HUES64 (cell line): ENCODE results near the gene BIRC7.

Source experiments
- H3K27ac ChIP-seq: 2 replicates; pipeline ENCODE4 v1.7.0; 2013; ENCODE audit warnings: low read depth, low read length, inconsistent platforms
- H3K27me3 ChIP-seq: 2 replicates; pipeline ENCODE4 v1.6.1; 2013; ENCODE audit warnings: mild to moderate bottlenecking, low read length; ENCODE audit not compliant: insufficient read depth
- H3K36me3 ChIP-seq: 2 replicates; pipeline ENCODE4 v1.6.1; 2013; ENCODE audit warnings: mild to moderate bottlenecking, low read length; ENCODE audit not compliant: insufficient read depth
- H3K4me1 ChIP-seq: 2 replicates; pipeline ENCODE4 v1.6.1; 2013; ENCODE audit warnings: mild to moderate bottlenecking, low read length, moderate library complexity; ENCODE audit not compliant: insufficient read depth
- H3K4me3 ChIP-seq: 2 replicates; pipeline ENCODE4 v1.5.1; 2013; ENCODE audit warnings: mild to moderate bottlenecking, low read length, moderate library complexity
- H3K9ac ChIP-seq: 2 replicates; pipeline ENCODE4 v1.6.1; 2013; ENCODE audit warnings: mild to moderate bottlenecking, low read depth, low read length
- H3K9me3 ChIP-seq: 2 replicates; pipeline ENCODE4 v1.6.1; 2013; ENCODE audit warnings: low read depth, low read length; ENCODE audit not compliant: insufficient read depth
- WGBS: fragments of 150-250, 120-280 bp; methylation state at CpG from one replicate; pipeline ENCODE4 v1.1.7; 2013; ENCODE audit warnings: missing lambda C conversion rate; 5-methylcytosine and 5-hydroxymethylcytosine counted together

Gene BIRC7

GRCh38 chr20:63228806-63229205 is 6.9 kb upstream of the BIRC7 start:
- H3K4me3 ChIP-seq = no peak overlapping the region
- H3K9ac ChIP-seq = no peak overlapping the region
- H3K27me3 ChIP-seq = no peaks in the 10 kb centered on the region
- H3K9me3 ChIP-seq = no peaks in the 10 kb centered on the region
- H3K27ac ChIP-seq = peak overlapping the region; percentile 55; the same call in 1 of the 2 replicates
- no peaks in the 10 kb centered on the region for H3K36me3 ChIP-seq
- H3K4me1 ChIP-seq = peaks cover 22% of the 10 kb centered on the region
- WGBS = 41% methylated on average over 13 of the region's 13 CpGs

DNA sequence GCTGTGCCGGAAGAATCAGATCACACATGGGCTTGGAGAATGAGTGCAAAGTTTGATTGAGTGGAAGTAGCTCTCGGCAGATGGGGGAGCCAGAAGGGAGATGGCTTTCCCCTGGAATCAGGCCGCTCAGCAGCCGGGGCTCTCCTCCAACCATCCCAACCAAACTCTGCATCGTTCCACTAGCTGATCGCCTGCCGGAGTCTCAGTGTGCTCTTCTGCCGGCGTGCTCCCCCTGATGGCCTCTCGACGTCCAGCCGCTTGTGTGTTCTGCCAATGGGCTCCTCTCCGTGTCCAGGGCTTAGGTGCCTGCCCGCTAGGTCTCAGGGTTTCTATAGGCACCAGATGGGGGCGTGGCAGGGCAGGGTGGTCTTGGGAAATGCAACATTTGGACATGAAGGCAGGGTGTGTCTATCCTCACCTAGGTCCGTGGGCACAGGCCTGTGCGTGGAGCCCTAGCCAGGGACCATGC is 4.9 kb upstream of the BIRC7 start:
- H3K27me3 ChIP-seq = no peaks in the 10 kb centered on the region
- H3K9me3 ChIP-seq = no peaks in the 10 kb centered on the region
- 18% methylated on average over 17 of the region's 17 CpGs for WGBS
- H3K4me1 ChIP-seq = peaks cover 26% of the 10 kb centered on the region
- H3K36me3 ChIP-seq = no peaks in the 10 kb centered on the region
- H3K4me3 ChIP-seq = no peak overlapping the region
- no peak overlapping the region for H3K9ac ChIP-seq
- no peak overlapping the region for H3K27ac ChIP-seq

DNA sequence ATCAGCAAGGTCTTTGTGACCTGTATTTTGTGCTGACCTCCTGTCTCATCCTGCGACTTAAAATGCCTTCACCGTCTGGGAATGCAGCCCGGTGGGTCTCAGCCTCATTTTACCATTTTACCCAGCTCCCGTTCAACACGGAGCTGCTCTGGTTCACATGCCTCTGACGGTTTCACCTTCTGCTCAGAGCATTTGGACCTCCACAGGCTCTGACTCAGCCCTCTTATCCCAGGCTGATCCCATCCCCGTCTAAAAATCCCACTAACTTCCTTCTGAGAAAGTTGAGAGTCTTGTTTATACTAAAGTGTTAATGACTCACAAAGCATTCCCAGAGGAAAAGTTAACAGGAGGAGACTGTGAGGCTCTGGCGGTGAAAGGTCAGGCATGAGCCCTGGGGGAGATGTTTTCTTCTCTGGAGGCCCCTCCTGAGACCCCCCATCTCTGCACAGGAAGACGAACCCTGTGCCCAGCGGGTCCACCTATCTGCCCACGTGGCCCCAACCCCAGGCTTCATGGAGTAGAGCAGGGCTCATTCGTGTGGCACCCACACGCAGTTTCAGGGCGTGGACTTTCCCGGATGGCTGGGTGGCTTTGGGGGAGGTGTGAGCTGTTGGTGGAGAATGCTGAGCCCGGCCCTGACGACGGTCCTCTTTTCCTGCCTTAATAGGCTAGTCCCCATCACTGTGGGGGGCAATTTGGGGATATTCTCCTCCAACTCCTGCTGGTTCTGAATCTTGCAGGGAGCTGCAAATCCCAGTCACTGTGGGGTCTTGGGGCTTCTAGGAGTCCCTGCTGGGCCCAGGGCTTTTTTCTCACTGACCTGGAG is 3.3 kb upstream of the BIRC7 start:
- WGBS = 47% methylated on average over 15 of the region's 18 CpGs
- Histone ChIP-seq H3K36me3 (no peaks in the 10 kb centered on the region), H3K27ac (no peak overlapping the region), H3K27me3 (no peaks in the 10 kb centered on the region), H3K9me3 (no peaks in the 10 kb centered on the region), H3K4me3 (no peak overlapping the region), H3K9ac (no peak overlapping the region), H3K4me1 (peaks cover 22% of the 10 kb centered on the region)

DNA sequence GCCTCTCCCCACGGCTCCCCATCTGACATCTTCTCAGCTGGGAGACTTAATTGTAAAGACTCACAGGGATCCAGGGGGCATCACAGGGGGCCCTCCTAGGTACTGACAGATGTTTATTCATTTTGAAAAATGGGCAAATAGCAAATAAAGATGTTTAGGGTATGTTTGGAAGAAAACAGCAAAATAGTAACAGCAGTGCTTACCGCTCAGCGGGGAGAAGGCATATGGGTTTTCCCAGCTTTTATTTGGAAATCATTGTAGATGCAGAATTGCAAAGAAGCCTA is 2.7 kb upstream of the BIRC7 start:
- WGBS = 52% methylated on average over 3 of the region's 3 CpGs
- Histone ChIP-seq H3K9ac (no peak overlapping the region), H3K4me3 (no peak overlapping the region), H3K27ac (no peak overlapping the region), H3K4me1 (peaks cover 22% of the 10 kb centered on the region), H3K9me3 (no peaks in the 10 kb centered on the region), H3K27me3 (no peaks in the 10 kb centered on the region), H3K36me3 (no peaks in the 10 kb centered on the region)

DNA sequence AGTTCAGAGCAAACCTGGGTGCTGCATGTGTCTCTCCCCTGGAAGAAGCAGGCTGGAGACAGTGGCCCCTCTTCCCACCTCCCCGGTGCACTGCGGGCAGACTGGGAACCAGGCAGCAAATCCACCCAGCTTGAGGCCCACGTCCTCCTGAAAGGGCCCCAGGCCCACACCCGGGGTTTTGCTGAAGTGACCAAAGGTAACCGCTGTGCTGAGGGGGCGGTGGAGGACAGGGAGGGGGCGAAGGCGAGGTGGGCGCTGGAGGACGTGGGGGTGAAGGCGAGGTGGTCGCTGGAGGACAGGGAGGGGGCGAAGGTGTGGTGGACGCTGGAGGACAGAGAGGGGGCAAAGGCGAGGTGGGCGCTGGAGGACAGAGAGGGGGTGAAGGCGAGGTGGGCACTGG is 1.8 kb upstream of the BIRC7 start:
- peaks cover 22% of the 10 kb centered on the region for H3K4me1 ChIP-seq
- H3K27ac ChIP-seq = no peak overlapping the region
- no peaks in the 10 kb centered on the region for H3K36me3 ChIP-seq
- no peak overlapping the region for H3K4me3 ChIP-seq
- 86% methylated on average over 17 of the region's 17 CpGs for WGBS
- H3K27me3 ChIP-seq = no peaks in the 10 kb centered on the region
- H3K9me3 ChIP-seq = no peaks in the 10 kb centered on the region
- no peak overlapping the region for H3K9ac ChIP-seq

DNA sequence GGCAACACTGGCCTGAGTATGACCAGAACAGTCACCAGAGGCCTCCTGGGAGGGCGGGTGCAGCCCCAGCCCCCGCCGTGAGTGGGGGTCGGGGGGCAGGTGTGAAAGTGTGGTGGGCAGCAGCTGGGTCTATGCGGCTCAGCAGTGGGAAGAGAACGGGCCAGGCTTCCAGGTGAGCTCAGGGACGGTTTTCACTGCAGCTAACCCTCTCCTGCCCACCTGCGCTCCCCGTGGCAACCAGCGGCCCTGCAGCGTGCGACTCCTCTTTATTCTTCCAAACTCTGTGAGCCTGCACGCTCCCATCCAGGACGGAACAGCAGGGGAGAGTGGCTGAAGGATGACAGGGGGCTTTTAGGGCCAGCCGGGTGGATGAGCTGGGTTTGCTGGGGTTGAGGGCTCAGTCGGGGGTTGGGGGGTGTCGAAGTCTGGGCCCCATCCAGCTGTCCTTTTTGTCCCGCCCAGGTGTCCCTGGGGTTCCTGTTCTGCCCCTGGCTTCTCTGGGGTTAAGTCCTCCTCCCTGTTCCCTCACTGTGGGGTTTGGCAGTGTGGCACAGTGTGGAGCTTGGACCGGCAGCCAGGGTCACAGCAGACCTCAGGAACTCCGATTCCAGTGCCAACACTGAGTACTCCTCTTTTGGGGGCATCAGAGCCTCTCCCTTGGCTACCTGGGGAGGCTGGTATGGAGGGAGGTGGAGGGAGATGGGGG is 859 bp upstream of the BIRC7 start:
- Histone ChIP-seq H3K4me3 (peak overlapping the region; percentile 7; the same call in 1 of the 2 replicates), H3K27me3 (no peaks in the 10 kb centered on the region), H3K4me1 (peaks cover 18% of the 10 kb centered on the region)

DNA sequence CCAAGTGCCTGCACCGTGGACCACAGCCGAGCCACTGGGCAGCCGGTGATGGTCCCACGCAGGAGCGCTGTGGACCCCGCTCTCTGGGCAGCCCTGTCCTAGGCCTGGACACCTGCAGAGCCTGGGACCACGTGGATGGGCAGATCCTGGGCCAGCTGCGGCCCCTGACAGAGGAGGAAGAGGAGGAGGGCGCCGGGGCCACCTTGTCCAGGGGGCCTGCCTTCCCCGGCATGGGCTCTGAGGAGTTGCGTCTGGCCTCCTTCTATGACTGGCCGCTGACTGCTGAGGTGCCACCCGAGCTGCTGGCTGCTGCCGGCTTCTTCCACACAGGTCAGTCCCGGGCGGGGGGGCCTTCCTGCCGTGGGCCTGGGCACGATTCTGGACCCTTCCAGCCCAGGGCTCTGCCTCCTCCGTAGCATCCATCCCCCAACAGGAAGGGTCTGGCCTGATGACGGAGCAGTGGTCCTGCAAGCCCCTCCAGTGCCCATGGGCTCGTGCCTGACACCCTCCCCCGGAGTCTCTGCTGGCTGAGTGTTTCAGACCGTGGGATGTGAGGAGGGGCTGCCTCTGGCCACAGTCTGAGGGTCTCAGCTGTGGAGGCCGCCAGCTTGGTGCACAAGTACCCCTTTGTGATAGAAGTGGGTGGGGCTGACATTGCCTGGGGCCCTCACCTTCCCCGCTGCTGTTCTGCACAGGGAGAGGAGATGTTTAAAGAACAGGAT is 572 bp downstream of the BIRC7 start:
- no peaks in the 10 kb centered on the region for H3K36me3 ChIP-seq
- H3K27ac ChIP-seq = no peak overlapping the region
- H3K4me3 ChIP-seq = no peak overlapping the region
- no peaks in the 10 kb centered on the region for H3K27me3 ChIP-seq
- no peak overlapping the region for H3K9ac ChIP-seq
- H3K9me3 ChIP-seq = no peaks in the 10 kb centered on the region
- 82% methylated on average over 26 of the region's 26 CpGs for whole genome bisulfite sequencing
- H3K4me1 ChIP-seq = peaks cover 9% of the 10 kb centered on the region

More for the DNA sequence above, 859 bp upstream of the BIRC7 start:
- no peaks in the 10 kb centered on the region for H3K36me3 ChIP-seq
- 8% methylated on average over 19 of the region's 20 CpGs for WGBS
- H3K27ac ChIP-seq = no peak overlapping the region
- H3K9me3 ChIP-seq = no peaks in the 10 kb centered on the region
- no peak overlapping the region for H3K9ac ChIP-seq

GRCh38 chr20:63238031-63238430 is 2.3 kb downstream of the BIRC7 start:
- Histone ChIP-seq H3K9me3 (no peaks in the 10 kb centered on the region), H3K9ac (no peak overlapping the region), H3K4me1 (peaks cover 7% of the 10 kb centered on the region; the same call in 1 of the 2 replicates), H3K27ac (no peak overlapping the region), H3K27me3 (no peaks in the 10 kb centered on the region), H3K4me3 (no peak overlapping the region), H3K36me3 (no peaks in the 10 kb centered on the region)
- 90% methylated on average over 10 of the region's 10 CpGs for WGBS

DNA sequence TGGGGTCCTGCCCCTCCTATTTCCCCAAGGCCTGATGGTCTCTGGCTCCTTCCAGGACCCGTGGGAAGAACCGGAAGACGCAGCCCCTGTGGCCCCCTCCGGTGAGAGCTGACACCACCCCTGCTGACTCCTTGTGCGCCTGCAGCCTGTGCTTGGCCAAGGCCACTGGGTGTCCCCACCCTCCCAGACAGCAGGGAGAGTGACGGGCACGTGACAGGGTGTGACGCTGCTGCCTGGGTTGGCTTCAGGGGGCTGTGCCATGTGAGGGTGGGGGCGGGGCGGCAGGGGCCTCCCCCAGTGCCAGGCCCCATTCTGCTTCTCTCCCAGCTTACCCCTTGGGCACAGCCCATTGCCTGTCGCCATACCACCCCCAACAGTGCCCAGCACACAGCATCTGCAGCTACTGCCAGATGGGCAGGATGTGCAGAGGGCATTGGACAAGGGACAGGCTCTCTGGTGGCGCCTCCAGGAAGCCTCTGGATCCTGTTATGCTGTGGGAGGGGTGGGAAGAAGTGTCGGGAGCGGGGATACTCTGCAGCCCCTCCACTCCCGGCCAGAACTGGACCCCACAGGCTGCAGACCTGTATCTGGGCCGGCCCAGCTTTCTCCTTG is 2.9 kb downstream of the BIRC7 start:
- H3K27me3 ChIP-seq = no peaks in the 10 kb centered on the region
- H3K4me3 ChIP-seq = no peak overlapping the region
- no peak overlapping the region for H3K9ac ChIP-seq
- no peaks in the 10 kb centered on the region for H3K36me3 ChIP-seq
- WGBS = 79% methylated on average over 16 of the region's 16 CpGs
- no peak overlapping the region for H3K27ac ChIP-seq
- H3K4me1 ChIP-seq = peaks cover 4% of the 10 kb centered on the region; the same call in 1 of the 2 replicates
- H3K9me3 ChIP-seq = no peaks in the 10 kb centered on the region

DNA sequence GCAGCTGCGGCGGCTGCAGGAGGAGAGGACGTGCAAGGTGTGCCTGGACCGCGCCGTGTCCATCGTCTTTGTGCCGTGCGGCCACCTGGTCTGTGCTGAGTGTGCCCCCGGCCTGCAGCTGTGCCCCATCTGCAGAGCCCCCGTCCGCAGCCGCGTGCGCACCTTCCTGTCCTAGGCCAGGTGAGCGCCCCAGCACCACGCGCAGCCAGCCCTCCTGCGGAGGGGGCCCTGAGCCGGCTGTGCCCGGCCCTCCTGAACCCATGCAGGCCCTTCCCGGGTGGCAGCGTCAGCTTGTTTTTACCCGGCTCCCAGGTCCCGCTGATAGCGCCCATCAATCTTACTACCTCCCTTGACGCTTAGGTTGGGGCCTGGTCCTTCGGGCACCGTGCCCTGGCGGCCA is 3.7 kb downstream of the BIRC7 start:
- H3K9me3 ChIP-seq = no peaks in the 10 kb centered on the region
- 92% methylated on average over 30 of the region's 30 CpGs for WGBS
- peaks cover 2% of the 10 kb centered on the region; the same call in 1 of the 2 replicates for H3K4me1 ChIP-seq
- no peak overlapping the region for H3K27ac ChIP-seq
- H3K36me3 ChIP-seq = no peaks in the 10 kb centered on the region
- H3K9ac ChIP-seq = no peak overlapping the region
- H3K27me3 ChIP-seq = no peaks in the 10 kb centered on the region
- no peak overlapping the region for H3K4me3 ChIP-seq

DNA sequence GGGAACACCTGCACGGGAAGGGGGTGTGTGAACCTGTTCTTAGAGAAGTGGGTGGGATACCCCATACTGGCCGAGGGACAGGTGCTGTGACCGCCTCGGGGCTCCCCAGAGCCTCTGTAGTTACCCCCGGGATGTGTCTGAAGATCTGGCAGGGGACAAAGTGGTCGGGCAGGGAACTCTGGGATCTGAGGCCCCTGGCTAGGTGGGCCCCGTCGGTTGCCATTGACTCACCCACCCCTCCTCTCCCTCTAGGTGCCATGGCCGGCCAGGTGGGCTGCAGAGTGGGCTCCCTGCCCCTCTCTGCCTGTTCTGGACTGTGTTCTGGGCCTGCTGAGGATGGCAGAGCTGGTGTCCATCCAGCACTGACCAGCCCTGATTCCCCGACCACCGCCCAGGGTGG is 4.3 kb downstream of the BIRC7 start:
- Histone ChIP-seq H3K4me1 (no peaks in the 10 kb centered on the region), H3K9me3 (no peaks in the 10 kb centered on the region), H3K9ac (no peak overlapping the region), H3K27me3 (no peaks in the 10 kb centered on the region), H3K36me3 (no peaks in the 10 kb centered on the region), H3K4me3 (no peak overlapping the region), H3K27ac (no peak overlapping the region)
- 89% methylated on average over 11 of the region's 11 CpGs for WGBS
